HCT116 (cell line): ENCODE data around the gene RPL36A. TPM values are rescaled to one million over a fixed set of nuclear protein-coding genes. Genes with fewer than 3 reads are reported as not detected.

Source experiments
- ATAC-seq: fragments of 200-7000 bp; cut with Tn5 transposase; 2 replicates; pipeline ENCODE4 v1.9.1; 2020; ENCODE audit warnings: mild to moderate bottlenecking, moderate library complexity
- BruUV-seq: library from RNA; stranded (reverse); fragments of 400-500 nt; replicated peaks from 2 replicates; lab custom pipeline; 2021; lab: Mats Ljungman, UMichigan
- CTCF ChIA-PET: fragments of 300-600 bp; sonication (Branson Sonifier 250); formaldehyde crosslinking; loops from one replicate; lab custom pipeline; 2021; ENCODE audit warnings: antibody characterized with exemption; lab: Charles Lee
- POLR2A ChIA-PET: fragments of 300-600, 350-600 bp; sonication (Branson Sonifier 250); formaldehyde crosslinking; loops from one replicate; lab custom pipeline; 2021; ENCODE audit warnings: antibody characterized with exemption; lab: Charles Lee
- RAD21 ChIA-PET, 2 experiments: fragments of 300-600 bp; sonication (Branson Sonifier 250); formaldehyde crosslinking; loops; one replicate each; lab custom pipeline; 2023; ENCODE audit warnings: low total read pairs in 2 of 2; ENCODE audit not compliant: uncharacterized antibody in 2 of 2, unreplicated experiment in 2 of 2, low non-redundant PET in 1 of 2; lab: Charles Lee
- DNase-seq: peaks from one replicate; pipeline ENCODE4 v3.0.0-alpha.2; 2010; ENCODE audit warnings: low read depth, low spot score
- H2AFZ ChIP-seq: fragments of 200-600 bp; shearing (Covaris generic), sonication (generic); 2 replicates; pipeline ENCODE4 v1.6.1; 2017; ENCODE audit warnings: low read depth, mixed run types, mixed read lengths, antibody characterized with exemption, low read length; ENCODE audit not compliant: poor library complexity, severe bottlenecking
- H3K27ac ChIP-seq: 2 replicates; pipeline ENCODE4 v1.5.1; 2012; ENCODE audit warnings: low read depth, low read length
- H3K27me3 ChIP-seq: fragments of 200-600 bp; sonication (generic); 2 replicates; pipeline ENCODE4 v1.6.1; 2016; ENCODE audit warnings: mixed run types, low read length, mixed read lengths; ENCODE audit not compliant: insufficient read depth
- H3K36me3 ChIP-seq, 2 experiments: fragments of 200-500 bp in 1 of 2; fragments of 200-600 bp in 1 of 2; sonication (Bioruptor generic) in 1 of 2; sonication (generic) in 1 of 2; 2 replicates each; pipeline versions ENCODE4 v1.5.1 to v1.6.1; 2014 to 2016; ENCODE audit warnings: low read length in 2 of 2, inconsistent platforms in 1 of 2, mixed read lengths in 1 of 2, mixed run types in 1 of 2; ENCODE audit not compliant: insufficient read depth in 2 of 2, control insufficient read depth in 1 of 2
- H3K4me1 ChIP-seq, 2 experiments: fragments of 200-600 bp in 1 of 2; sonication (generic) in 1 of 2; 2 replicates each; pipeline versions ENCODE4 v1.5.1 to v1.6.1; 2012 to 2017; ENCODE audit warnings: low read length in 2 of 2, inconsistent platforms in 1 of 2, mild to moderate bottlenecking in 1 of 2, mixed read lengths in 1 of 2, mixed run types in 1 of 2, moderate library complexity in 1 of 2; ENCODE audit not compliant: insufficient read depth in 2 of 2, control insufficient read depth in 1 of 2
- H3K4me2 ChIP-seq: fragments of 200-600 bp; sonication (generic); 2 replicates; pipeline ENCODE4 v1.6.1; 2017; ENCODE audit warnings: mixed run types, low read length, mixed read lengths
- H3K4me3 ChIP-seq, 2 experiments: fragments of 200-600 bp in 1 of 2; sonication (generic) in 1 of 2; replicated peaks in 1 of 2; 2 replicates each; pipeline ENCODE4 v1.5.1; 2011 to 2016; ENCODE audit warnings: low read length in 2 of 2, control low read depth in 1 of 2, low read depth in 1 of 2, mild to moderate bottlenecking in 1 of 2, mixed read lengths in 1 of 2, mixed run types in 1 of 2
- H3K79me2 ChIP-seq: fragments of 200-600 bp; sonication (generic); 2 replicates; pipeline ENCODE4 v1.6.1; 2017; ENCODE audit warnings: mild to moderate bottlenecking, mixed run types, low read length, moderate library complexity, mixed read lengths; ENCODE audit not compliant: insufficient read depth
- H3K9ac ChIP-seq: fragments of 200-600 bp; sonication (generic); 2 replicates; pipeline ENCODE4 v1.6.1; 2016; ENCODE audit warnings: low read length, mixed read lengths
- H3K9me2 ChIP-seq: fragments of 200-600 bp; sonication (generic), shearing (Covaris generic); 2 replicates; pipeline ENCODE4 v1.6.1; 2017; ENCODE audit warnings: mixed run types, mild to moderate bottlenecking, moderate library complexity; ENCODE audit not compliant: insufficient read depth
- H3K9me3 ChIP-seq, 2 experiments: fragments of 200-500 bp in 1 of 2; fragments of 200-600 bp in 1 of 2; sonication (Bioruptor generic) in 1 of 2; sonication (generic) in 1 of 2; 2 replicates each; pipeline ENCODE4 v1.6.1; 2014 to 2017; ENCODE audit warnings: low read length in 2 of 2, mixed read lengths in 2 of 2, inconsistent platforms in 1 of 2, low read depth in 1 of 2, mild to moderate bottlenecking in 1 of 2, mixed run types in 1 of 2, moderate library complexity in 1 of 2; ENCODE audit not compliant: control insufficient read depth in 1 of 2, insufficient read depth in 1 of 2
- H4K20me1 ChIP-seq: fragments of 200-600 bp; sonication (generic), shearing (Covaris generic); 2 replicates; pipeline ENCODE4 v1.6.1; 2017; ENCODE audit warnings: mixed run types, mild to moderate bottlenecking, moderate library complexity; ENCODE audit not compliant: insufficient read depth
- CTCF ChIP-seq, 3 experiments: fragments of 200-600 bp in 1 of 3; sonication (generic) in 1 of 3; IDR thresholded peaks in 2 of 3; conservative IDR thresholded peaks in 1 of 3; 2 replicates each; pipeline ENCODE4 v1.5.1; 2012 to 2017; ENCODE audit warnings: low read depth in 2 of 3, low read length in 2 of 3, antibody characterized with exemption in 1 of 3, borderline replicate concordance in 1 of 3, control low read depth in 1 of 3, mild to moderate bottlenecking in 1 of 3, mixed read lengths in 1 of 3, mixed run types in 1 of 3, moderate library complexity in 1 of 3; ENCODE audit not compliant: insufficient read depth in 1 of 3
- EGR1 ChIP-seq: IDR thresholded peaks from 2 replicates; pipeline ENCODE4 v1.6.1; 2012; ENCODE audit warnings: low read depth
- EZH2phosphoT487 ChIP-seq: fragments of 200-600 bp; IDR thresholded peaks from 2 replicates; pipeline ENCODE4 v1.6.1; 2018; ENCODE audit warnings: antibody characterized with exemption, borderline replicate concordance
- JUND ChIP-seq: IDR thresholded peaks from 2 replicates; pipeline ENCODE4 v1.6.1; 2012
- MAX ChIP-seq: IDR thresholded peaks from 2 replicates; pipeline ENCODE4 v1.6.1; 2012
- POLR2A ChIP-seq: IDR thresholded peaks from 2 replicates; pipeline ENCODE4 v1.7.0; 2011; ENCODE audit warnings: borderline replicate concordance; ENCODE audit not compliant: insufficient read depth, insufficient read length; ENCODE audit errors: extremely low read depth
- SP1 ChIP-seq: IDR thresholded peaks from 2 replicates; pipeline ENCODE4 v1.6.1; 2012; ENCODE audit warnings: low read depth
- intact Hi-C: fragments of 100-400 bp; cut with micrococcal nuclease; formaldehyde crosslinking; loops from 2 replicates; pipeline ENCODE4 v1.10.0; 2022
- total RNA-seq: library from RNA; stranded (reverse); gene quantifications from one replicate; pipeline ENCODE4 v1.2.1, GENCODE V29; 2021; ENCODE audit not compliant: unreplicated experiment
- TF ChIP-seq, protein P1 (sequence below): IDR thresholded peaks from 2 replicates; pipeline ENCODE4 v1.6.1; 2011; ENCODE audit warnings: mild to moderate bottlenecking, low read length, moderate library complexity; ENCODE audit not compliant: insufficient replicate concordance; ENCODE audit errors: extremely low read depth

The RPL36A gene
- total RNA-seq, 1 experiment from 2014 or later = 360 TPM

DNA sequence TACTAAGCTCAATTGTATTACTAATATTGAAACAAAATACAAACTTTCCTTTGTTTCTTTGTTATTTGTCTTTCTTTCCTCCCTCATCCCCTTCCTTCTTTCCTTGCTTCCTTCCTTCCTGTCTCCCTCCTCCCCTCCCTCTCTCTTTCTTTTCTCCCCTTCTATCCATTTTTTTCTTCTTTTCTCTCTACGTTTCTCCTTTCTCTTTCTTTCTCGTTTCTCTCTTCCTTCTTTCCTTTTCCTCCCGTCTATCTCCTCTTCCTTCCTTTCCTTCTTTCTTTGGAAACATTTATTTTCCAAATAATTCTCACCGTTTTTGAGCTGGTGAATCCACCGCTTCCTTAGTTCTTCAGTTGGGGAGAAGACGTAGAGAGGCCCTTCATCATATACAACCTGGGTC, 21.1 kb upstream of the RPL36A start:
- POLR2A ChIA-PET = no interaction called here
- H3K36me3 ChIP-seq = no peaks in the 10 kb centered on the region
- no peaks in the 10 kb centered on the region for H4K20me1 ChIP-seq
- CTCF ChIA-PET = no interaction called here
- BruUV-seq = no TSS peak
- H3K9me2 ChIP-seq = no peaks in the 10 kb centered on the region
- H2AFZ ChIP-seq = no peak overlapping the region
- no peak overlapping the region for H3K9ac ChIP-seq
- no peak overlapping the region for H3K4me2 ChIP-seq
- no peak overlapping the region for H3K4me3 ChIP-seq
- no peak for DNase-seq
- no peaks in the 10 kb centered on the region for H3K79me2 ChIP-seq
- RAD21 ChIA-PET = no interaction called here
- no peak for ATAC-seq
- H3K9me3 ChIP-seq = no peaks in the 10 kb centered on the region
- no peaks in the 10 kb centered on the region for H3K27me3 ChIP-seq
- no peak overlapping the region for H3K27ac ChIP-seq
- intact Hi-C loops = no loop called here
- TF ChIP-seq, protein P1, sequence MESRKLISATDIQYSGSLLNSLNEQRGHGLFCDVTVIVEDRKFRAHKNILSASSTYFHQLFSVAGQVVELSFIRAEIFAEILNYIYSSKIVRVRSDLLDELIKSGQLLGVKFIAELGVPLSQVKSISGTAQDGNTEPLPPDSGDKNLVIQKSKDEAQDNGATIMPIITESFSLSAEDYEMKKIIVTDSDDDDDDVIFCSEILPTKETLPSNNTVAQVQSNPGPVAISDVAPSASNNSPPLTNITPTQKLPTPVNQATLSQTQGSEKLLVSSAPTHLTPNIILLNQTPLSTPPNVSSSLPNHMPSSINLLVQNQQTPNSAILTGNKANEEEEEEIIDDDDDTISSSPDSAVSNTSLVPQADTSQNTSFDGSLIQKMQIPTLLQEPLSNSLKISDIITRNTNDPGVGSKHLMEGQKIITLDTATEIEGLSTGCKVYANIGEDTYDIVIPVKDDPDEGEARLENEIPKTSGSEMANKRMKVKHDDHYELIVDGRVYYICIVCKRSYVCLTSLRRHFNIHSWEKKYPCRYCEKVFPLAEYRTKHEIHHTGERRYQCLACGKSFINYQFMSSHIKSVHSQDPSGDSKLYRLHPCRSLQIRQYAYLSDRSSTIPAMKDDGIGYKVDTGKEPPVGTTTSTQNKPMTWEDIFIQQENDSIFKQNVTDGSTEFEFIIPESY = no peak
- TF ChIP-seq JUND (no peak), POLR2A (no peak), EGR1 (no peak), EZH2phosphoT487 (no peak), MAX (no peak), CTCF (IDR thresholded peaks at IDR 0.05 in 2 of 3, conservative IDR thresholded peaks at IDR 0.05 in 1 of 3; ENCODE audit: borderline replicate concordance in 1 of 3, insufficient read depth in 1 of 3, low read depth in 2 of 3, low read length in 2 of 3) (no peak), SP1 (no peak)
- H3K4me1 ChIP-seq = no peaks in the 10 kb centered on the region
